Measurements from ENCODE around the gene IQGAP1. TPM values are rescaled to one million over a fixed set of nuclear protein-coding genes. Genes with fewer than 3 reads are reported as not detected.

Gene IQGAP1
- total and polyA plus RNA-seq, 9 of the 15 experiments (the other 6 are each of a cell fraction or from before 2014, with no cell fraction given), result 37.6 to 143 (median 77.7) TPM

DNA sequence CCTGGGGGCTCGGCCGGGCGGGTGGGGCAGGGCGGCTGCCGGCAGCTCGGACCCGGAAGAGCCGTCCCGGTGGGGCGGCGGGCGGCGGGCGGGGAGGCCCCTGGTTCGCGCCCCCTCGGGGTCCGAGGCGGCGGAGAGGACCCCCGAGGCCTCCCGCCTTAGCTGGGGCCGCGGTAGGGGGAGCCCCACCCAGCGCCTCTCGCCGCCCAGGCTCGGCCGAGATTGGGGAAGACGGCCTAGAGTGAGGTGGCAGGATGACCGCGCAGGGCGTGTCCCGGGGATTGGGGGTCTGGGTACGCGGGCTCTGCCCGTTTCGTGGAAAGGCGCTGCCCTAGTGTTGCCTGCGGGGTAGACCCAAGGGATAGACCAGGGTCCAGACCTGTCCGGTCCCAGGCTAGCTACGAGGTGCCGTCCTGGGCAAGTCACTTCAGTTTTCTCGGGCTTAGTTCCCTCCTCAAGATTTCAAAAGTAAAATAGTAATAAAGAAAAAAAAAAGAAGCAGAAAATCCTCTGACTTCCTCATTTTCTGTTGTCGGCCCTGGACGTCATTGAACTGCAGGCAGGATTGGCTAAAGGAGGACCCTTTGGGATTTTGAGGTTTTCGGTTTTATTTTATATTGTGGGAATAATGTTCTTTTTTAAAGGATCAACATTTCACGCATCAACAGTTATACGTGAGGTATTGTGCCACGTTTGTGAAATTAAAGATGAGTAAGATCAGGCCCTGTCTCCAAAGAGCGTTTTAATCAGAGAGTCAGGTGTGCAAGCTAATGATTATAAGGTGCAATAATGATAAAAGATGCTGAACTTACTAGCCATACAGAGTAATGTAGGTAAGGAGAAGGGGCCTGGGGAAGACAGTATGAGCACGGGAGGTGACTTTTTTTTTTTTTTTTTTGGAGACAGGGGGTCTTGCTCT, 679 bp downstream of the IQGAP1 start (continued):
- TF ChIP-seq, protein P1, sequence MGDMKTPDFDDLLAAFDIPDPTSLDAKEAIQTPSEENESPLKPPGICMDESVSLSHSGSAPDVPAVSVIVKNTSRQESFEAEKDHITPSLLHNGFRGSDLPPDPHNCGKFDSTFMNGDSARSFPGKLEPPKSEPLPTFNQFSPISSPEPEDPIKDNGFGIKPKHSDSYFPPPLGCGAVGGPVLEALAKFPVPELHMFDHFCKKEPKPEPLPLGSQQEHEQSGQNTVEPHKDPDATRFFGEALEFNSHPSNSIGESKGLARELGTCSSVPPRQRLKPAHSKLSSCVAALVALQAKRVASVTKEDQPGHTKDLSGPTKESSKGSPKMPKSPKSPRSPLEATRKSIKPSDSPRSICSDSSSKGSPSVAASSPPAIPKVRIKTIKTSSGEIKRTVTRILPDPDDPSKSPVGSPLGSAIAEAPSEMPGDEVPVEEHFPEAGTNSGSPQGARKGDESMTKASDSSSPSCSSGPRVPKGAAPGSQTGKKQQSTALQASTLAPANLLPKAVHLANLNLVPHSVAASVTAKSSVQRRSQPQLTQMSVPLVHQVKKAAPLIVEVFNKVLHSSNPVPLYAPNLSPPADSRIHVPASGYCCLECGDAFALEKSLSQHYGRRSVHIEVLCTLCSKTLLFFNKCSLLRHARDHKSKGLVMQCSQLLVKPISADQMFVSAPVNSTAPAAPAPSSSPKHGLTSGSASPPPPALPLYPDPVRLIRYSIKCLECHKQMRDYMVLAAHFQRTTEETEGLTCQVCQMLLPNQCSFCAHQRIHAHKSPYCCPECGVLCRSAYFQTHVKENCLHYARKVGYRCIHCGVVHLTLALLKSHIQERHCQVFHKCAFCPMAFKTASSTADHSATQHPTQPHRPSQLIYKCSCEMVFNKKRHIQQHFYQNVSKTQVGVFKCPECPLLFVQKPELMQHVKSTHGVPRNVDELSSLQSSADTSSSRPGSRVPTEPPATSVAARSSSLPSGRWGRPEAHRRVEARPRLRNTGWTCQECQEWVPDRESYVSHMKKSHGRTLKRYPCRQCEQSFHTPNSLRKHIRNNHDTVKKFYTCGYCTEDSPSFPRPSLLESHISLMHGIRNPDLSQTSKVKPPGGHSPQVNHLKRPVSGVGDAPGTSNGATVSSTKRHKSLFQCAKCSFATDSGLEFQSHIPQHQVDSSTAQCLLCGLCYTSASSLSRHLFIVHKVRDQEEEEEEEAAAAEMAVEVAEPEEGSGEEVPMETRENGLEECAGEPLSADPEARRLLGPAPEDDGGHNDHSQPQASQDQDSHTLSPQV (IDR thresholded peaks at IDR 0.05), result no peak
- no peak for TF ChIP-seq GTF2A2 (tag; IDR thresholded peaks at IDR 0.05)
- no peak for TF ChIP-seq ZNF175 (CRISPR knock-in tag; IDR thresholded peaks at IDR 0.05; ENCODE audit: low read depth)
- no peak for TF ChIP-seq CBFB (CRISPR knock-in tag; IDR thresholded peaks at IDR 0.05)
- TF ChIP-seq POU5F1 (IDR thresholded peaks at IDR 0.05; ENCODE audit: borderline replicate concordance, low read depth, low read length, partially characterized antibody), result no peak
- TF ChIP-seq, protein P2, sequence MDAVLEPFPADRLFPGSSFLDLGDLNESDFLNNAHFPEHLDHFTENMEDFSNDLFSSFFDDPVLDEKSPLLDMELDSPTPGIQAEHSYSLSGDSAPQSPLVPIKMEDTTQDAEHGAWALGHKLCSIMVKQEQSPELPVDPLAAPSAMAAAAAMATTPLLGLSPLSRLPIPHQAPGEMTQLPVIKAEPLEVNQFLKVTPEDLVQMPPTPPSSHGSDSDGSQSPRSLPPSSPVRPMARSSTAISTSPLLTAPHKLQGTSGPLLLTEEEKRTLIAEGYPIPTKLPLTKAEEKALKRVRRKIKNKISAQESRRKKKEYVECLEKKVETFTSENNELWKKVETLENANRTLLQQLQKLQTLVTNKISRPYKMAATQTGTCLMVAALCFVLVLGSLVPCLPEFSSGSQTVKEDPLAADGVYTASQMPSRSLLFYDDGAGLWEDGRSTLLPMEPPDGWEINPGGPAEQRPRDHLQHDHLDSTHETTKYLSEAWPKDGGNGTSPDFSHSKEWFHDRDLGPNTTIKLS (IDR thresholded peaks at IDR 0.05; ENCODE audit: borderline replicate concordance, low read depth), result peak; percentile 61; the same call in 1 of the 2 replicates
- TF ChIP-seq SMARCE1 (IDR thresholded peaks at IDR 0.05), result peak; percentile 63; the same call in 1 of the 2 replicates
- no peak for TF ChIP-seq ZNF133 (CRISPR knock-in tag; IDR thresholded peaks at IDR 0.05)
- TF ChIP-seq NONO (IDR thresholded peaks at IDR 0.05; ENCODE audit: low read depth in 2 of 2, low read length in 1 of 2), result peak in 1 of 2 experiments; percentile 48; a peak in 2 of 4 replicates
- TF ChIP-seq SIN3B (IDR thresholded peaks at IDR 0.05; ENCODE audit: low read depth), result 0 out of 2 replicates have a peak, but pooled peaks have one; percentile 27
- TF ChIP-seq SNRNP70 (optimal IDR thresholded peaks at IDR 0.05; ENCODE audit: low read depth, low read length), result no peak
- TF ChIP-seq NCOR1 (IDR thresholded peaks at IDR 0.05), result no peak
- peak; percentile 56 for TF ChIP-seq RBBP5 (IDR thresholded peaks at IDR 0.05; ENCODE audit: borderline replicate concordance, insufficient read depth, low read length, poor library complexity, severe bottlenecking)
- TF ChIP-seq, protein P3, sequence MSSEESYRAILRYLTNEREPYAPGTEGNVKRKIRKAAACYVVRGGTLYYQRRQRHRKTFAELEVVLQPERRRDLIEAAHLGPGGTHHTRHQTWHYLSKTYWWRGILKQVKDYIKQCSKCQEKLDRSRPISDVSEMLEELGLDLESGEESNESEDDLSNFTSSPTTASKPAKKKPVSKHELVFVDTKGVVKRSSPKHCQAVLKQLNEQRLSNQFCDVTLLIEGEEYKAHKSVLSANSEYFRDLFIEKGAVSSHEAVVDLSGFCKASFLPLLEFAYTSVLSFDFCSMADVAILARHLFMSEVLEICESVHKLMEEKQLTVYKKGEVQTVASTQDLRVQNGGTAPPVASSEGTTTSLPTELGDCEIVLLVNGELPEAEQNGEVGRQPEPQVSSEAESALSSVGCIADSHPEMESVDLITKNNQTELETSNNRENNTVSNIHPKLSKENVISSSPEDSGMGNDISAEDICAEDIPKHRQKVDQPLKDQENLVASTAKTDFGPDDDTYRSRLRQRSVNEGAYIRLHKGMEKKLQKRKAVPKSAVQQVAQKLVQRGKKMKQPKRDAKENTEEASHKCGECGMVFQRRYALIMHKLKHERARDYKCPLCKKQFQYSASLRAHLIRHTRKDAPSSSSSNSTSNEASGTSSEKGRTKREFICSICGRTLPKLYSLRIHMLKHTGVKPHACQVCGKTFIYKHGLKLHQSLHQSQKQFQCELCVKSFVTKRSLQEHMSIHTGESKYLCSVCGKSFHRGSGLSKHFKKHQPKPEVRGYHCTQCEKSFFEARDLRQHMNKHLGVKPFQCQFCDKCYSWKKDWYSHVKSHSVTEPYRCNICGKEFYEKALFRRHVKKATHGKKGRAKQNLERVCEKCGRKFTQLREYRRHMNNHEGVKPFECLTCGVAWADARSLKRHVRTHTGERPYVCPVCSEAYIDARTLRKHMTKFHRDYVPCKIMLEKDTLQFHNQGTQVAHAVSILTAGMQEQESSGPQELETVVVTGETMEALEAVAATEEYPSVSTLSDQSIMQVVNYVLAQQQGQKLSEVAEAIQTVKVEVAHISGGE (CRISPR knock-in tag; IDR thresholded peaks at IDR 0.05), result no peak
- TF ChIP-seq RBM22 (IDR thresholded peaks at IDR 0.05; ENCODE audit: low read depth, low read length, poor library complexity, severe bottlenecking), result no peak
